Measurements from ENCODE around the gene RELN.

RELN gene

GRCh38 chr7:103893350-103893749 is 96.1 kb downstream of the RELN start:
- no peak for DNase-seq (ENCODE audit: low read depth)

GRCh38 chr7:103889451-103889850 is 100.0 kb downstream of the RELN start:
- no peak for DNase-seq (ENCODE audit: low read depth)

- DNase-seq (ENCODE audit: low read depth) = no peak
Measured at GRCh38 chr7:103888603-103889153, 100.8 kb downstream of the RELN start.

GRCh38 chr7:103887853-103888602 is 101.4 kb downstream of the RELN start:
- DNase-seq (ENCODE audit: low read depth) = no peak

- no peak for DNase-seq (ENCODE audit: low read depth)
Measured at GRCh38 chr7:103887050-103887449, 102.4 kb downstream of the RELN start.

- no peak for DNase-seq (ENCODE audit: low read depth)
Measured at GRCh38 chr7:103879928-103880600, 109.4 kb downstream of the RELN start.

GRCh38 chr7:103879411-103879810 is 110.0 kb downstream of the RELN start:
- no peak for DNase-seq (ENCODE audit: low read depth)

- DNase-seq (ENCODE audit: low read depth) = no peak
Measured at GRCh38 chr7:103877565-103877964, 111.9 kb downstream of the RELN start.

- DNase-seq (ENCODE audit: low read depth) = no peak
Measured at GRCh38 chr7:103875718-103876117, 113.7 kb downstream of the RELN start.

- DNase-seq (ENCODE audit: low read depth) = no peak
Measured at GRCh38 chr7:103871473-103871872, 118.0 kb downstream of the RELN start.

- no peak for DNase-seq (ENCODE audit: low read depth)
Measured at GRCh38 chr7:103870664-103871063, 118.8 kb downstream of the RELN start.

- DNase-seq (ENCODE audit: low read depth) = no peak
Measured at GRCh38 chr7:103867874-103868273, 121.6 kb downstream of the RELN start.

- no peak for DNase-seq (ENCODE audit: low read depth)
Measured at GRCh38 chr7:103866919-103867318, 122.5 kb downstream of the RELN start.

GRCh38 chr7:103865442-103865841 is 124.0 kb downstream of the RELN start:
- no peak for DNase-seq (ENCODE audit: low read depth)

- DNase-seq (ENCODE audit: low read depth) = no peak
Measured at GRCh38 chr7:103862302-103863035, 127.0 kb downstream of the RELN start.

- no peak for DNase-seq (ENCODE audit: low read depth)
Measured at GRCh38 chr7:103859709-103860108, 129.7 kb downstream of the RELN start.

GRCh38 chr7:103857435-103857834 is 132.0 kb downstream of the RELN start:
- DNase-seq (ENCODE audit: low read depth) = no peak

GRCh38 chr7:103856929-103857328 is 132.5 kb downstream of the RELN start:
- DNase-seq (ENCODE audit: low read depth) = no peak

GRCh38 chr7:103855671-103856070 is 133.8 kb downstream of the RELN start:
- no peak for DNase-seq (ENCODE audit: low read depth)

- DNase-seq (ENCODE audit: low read depth) = no peak
Measured at GRCh38 chr7:103854611-103855010, 134.8 kb downstream of the RELN start.

- DNase-seq (ENCODE audit: low read depth) = no peak
Measured at GRCh38 chr7:103851357-103851756, 138.1 kb downstream of the RELN start.

GRCh38 chr7:103843689-103844480 is 145.6 kb downstream of the RELN start:
- DNase-seq (ENCODE audit: low read depth) = no peak

Measured in non-pigmented ciliary epithelial cell (primary cell).